Measurements from ENCODE around the gene CENPP. TPM values are rescaled to one million over a fixed set of nuclear protein-coding genes. Genes with fewer than 3 reads are reported as not detected.

The CENPP gene
- total RNA-seq, 8 experiments from 2014 or later: 1.7 to 22.3 (median 5.0) TPM

- no peak for ATAC-seq (replicated peaks in 6 of 8)
- no peak overlapping the region for H3K4me3 ChIP-seq
- no peaks in the 10 kb centered on the region for H3K4me1 ChIP-seq (replicated peaks in 1 of 2)
- WGBS, 10 experiments: 100% methylated on average over 1 to 3 of the region's 8 CpGs; no CpG with 5 or more reads in 6 of the 10 experiments
- in situ Hi-C loops (cut with MboI; ENCODE audit: low pct_unique_long_range_greater_than_20kb in 2 of 9, low sequenced_read_pairs in 9 of 9, unreplicated experiment in 9 of 9): loop anchor here in 5 of 9 experiments (25.0 kb wide), 4 partner anchors 305 to 505 kb away; partner anchors contain the start of genes CENPP (in 1 of the 5), IARS1 (in 1 of the 5) and NOL8 (in 1 of the 5)
- H3K27ac ChIP-seq: no peak overlapping the region
Observed at GRCh38 chr9:92642041-92642451, 316.3 kb downstream of the CENPP start.

- Histone ChIP-seq H3K27ac (no peak overlapping the region), H3K4me1 (replicated peaks in 1 of 2) (no peaks in the 10 kb centered on the region), H3K4me3 (no peak overlapping the region)
- in situ Hi-C loops (cut with MboI; ENCODE audit: low pct_unique_long_range_greater_than_20kb in 2 of 9, low sequenced_read_pairs in 9 of 9, unreplicated experiment in 9 of 9): loop anchor here in 5 of 9 experiments (25.0 kb wide), 4 partner anchors 305 to 505 kb away; partner anchors contain the start of genes CENPP (in 1 of the 5), IARS1 (in 1 of the 5) and NOL8 (in 1 of the 5)
- no peak for ATAC-seq (replicated peaks in 6 of 8)
- WGBS, 10 experiments: 95 to 100% (median 100%) methylated on average over 1 to 4 of the region's 7 CpGs; no CpG with 5 or more reads in 5 of the 10 experiments
Observed at GRCh38 chr9:92642564-92642963, 316.8 kb downstream of the CENPP start.

GRCh38 chr9:92644278-92644677 lies 318.5 kb downstream of the CENPP start:
- no peak overlapping the region for H3K27ac ChIP-seq
- in situ Hi-C loops (cut with MboI; ENCODE audit: low pct_unique_long_range_greater_than_20kb in 2 of 9, low sequenced_read_pairs in 9 of 9, unreplicated experiment in 9 of 9): loop anchor here in 5 of 9 experiments (25.0 kb wide), 4 partner anchors 307 to 507 kb away; partner anchors contain the start of genes CENPP (in 1 of the 5), IARS1 (in 1 of the 5) and NOL8 (in 1 of the 5)
- no peak for ATAC-seq (replicated peaks in 6 of 8)

GRCh38 chr9:92645041-92645440 lies 319.3 kb downstream of the CENPP start:
- no peak for ATAC-seq (replicated peaks in 6 of 8)
- in situ Hi-C loops (cut with MboI; ENCODE audit: low pct_unique_long_range_greater_than_20kb in 2 of 9, low sequenced_read_pairs in 9 of 9, unreplicated experiment in 9 of 9): loop anchor here in 5 of 9 experiments (25.0 kb wide), 4 partner anchors 308 to 508 kb away; partner anchors contain the start of genes CENPP (in 1 of the 5), IARS1 (in 1 of the 5) and NOL8 (in 1 of the 5)
- Histone ChIP-seq H3K4me3 (no peak overlapping the region), H3K27ac (no peak overlapping the region), H3K4me1 (replicated peaks in 1 of 2) (no peaks in the 10 kb centered on the region)
- 91 to 100% (median 100%) methylated on average over 1 to 4 of the region's 4 CpGs; no CpG with 5 or more reads in 1 of the 10 experiments for WGBS, 10 experiments

More at GRCh38 chr9:92644278-92644677, 318.5 kb downstream of the CENPP start:
- 65 to 100% (median 87%) methylated on average over 1 to 7 of the region's 7 CpGs; no CpG with 5 or more reads in 2 of the 10 experiments for WGBS, 10 experiments
- no peak overlapping the region for H3K4me3 ChIP-seq
- no peaks in the 10 kb centered on the region for H3K4me1 ChIP-seq (replicated peaks in 1 of 2)

- no peak overlapping the region for H3K4me3 ChIP-seq
- 83 to 100% (median 92%) methylated on average over 3 to 10 of the region's 11 CpGs; no CpG with 5 or more reads in 2 of the 10 experiments for WGBS, 10 experiments
- no peak for ATAC-seq (replicated peaks in 6 of 8)
- in situ Hi-C loops (cut with MboI; ENCODE audit: low pct_unique_long_range_greater_than_20kb in 2 of 9, low sequenced_read_pairs in 9 of 9, unreplicated experiment in 9 of 9): loop anchor here in 5 of 9 experiments (25.0 kb wide), 4 partner anchors 311 to 511 kb away; partner anchors contain the start of genes CENPP (in 1 of the 5), IARS1 (in 1 of the 5) and NOL8 (in 1 of the 5)
- H3K27ac ChIP-seq: no peak overlapping the region
- H3K4me1 ChIP-seq (replicated peaks in 1 of 2): no peaks in the 10 kb centered on the region
Observed at GRCh38 chr9:92647671-92648473, 322.1 kb downstream of the CENPP start.

- in situ Hi-C loops (cut with MboI; ENCODE audit: low pct_unique_long_range_greater_than_20kb in 2 of 9, low sequenced_read_pairs in 9 of 9, unreplicated experiment in 9 of 9): loop anchor here in 5 of 9 experiments (25.0 kb wide), 4 partner anchors 311 to 511 kb away; partner anchors contain the start of genes CENPP (in 1 of the 5), IARS1 (in 1 of the 5) and NOL8 (in 1 of the 5)
- ATAC-seq (replicated peaks in 6 of 8): no peak
- no peak overlapping the region for H3K4me3 ChIP-seq
- WGBS, 10 experiments: 67 to 100% (median 80%) methylated on average over 1 to 4 of the region's 6 CpGs; no CpG with 5 or more reads in 5 of the 10 experiments
- no peaks in the 10 kb centered on the region for H3K4me1 ChIP-seq (replicated peaks in 1 of 2)
- H3K27ac ChIP-seq: no peak overlapping the region
Observed at GRCh38 chr9:92648474-92648971, 322.8 kb downstream of the CENPP start.

GRCh38 chr9:92649007-92649406 lies 323.3 kb downstream of the CENPP start:
- no peak for ATAC-seq (replicated peaks in 6 of 8)
- in situ Hi-C loops (cut with MboI; ENCODE audit: low pct_unique_long_range_greater_than_20kb in 2 of 9, low sequenced_read_pairs in 9 of 9, unreplicated experiment in 9 of 9): loop anchor here in 5 of 9 experiments (25.0 kb wide), 4 partner anchors 312 to 512 kb away; partner anchors contain the start of genes CENPP (in 1 of the 5), IARS1 (in 1 of the 5) and NOL8 (in 1 of the 5)
- no peak overlapping the region for H3K4me3 ChIP-seq
- H3K27ac ChIP-seq: no peak overlapping the region
- no peaks in the 10 kb centered on the region for H3K4me1 ChIP-seq (replicated peaks in 1 of 2)
- 94 to 100% (median 100%) methylated on average over 1 to 3 of the region's 5 CpGs; no CpG with 5 or more reads in 6 of the 10 experiments for WGBS, 10 experiments

- WGBS, 10 experiments: 96 to 100% (median 100%) methylated on average over 1 to 6 of the region's 6 CpGs; no CpG with 5 or more reads in 3 of the 10 experiments
- ATAC-seq (replicated peaks in 6 of 8): no peak
- in situ Hi-C loops (cut with MboI; ENCODE audit: low pct_unique_long_range_greater_than_20kb in 2 of 9, low sequenced_read_pairs in 9 of 9, unreplicated experiment in 9 of 9): no loop called here
- H3K4me3 ChIP-seq: no peak overlapping the region
- H3K4me1 ChIP-seq (replicated peaks in 1 of 2): no peaks in the 10 kb centered on the region
- H3K27ac ChIP-seq: no peak overlapping the region
Observed at GRCh38 chr9:92650296-92650695, 324.5 kb downstream of the CENPP start.

GRCh38 chr9:92650839-92651621 lies 325.3 kb downstream of the CENPP start:
- in situ Hi-C loops (cut with MboI; ENCODE audit: low pct_unique_long_range_greater_than_20kb in 2 of 9, low sequenced_read_pairs in 9 of 9, unreplicated experiment in 9 of 9): no loop called here
- H3K4me3 ChIP-seq: no peak overlapping the region
- 10 to 100% (median 93%) methylated on average over 1 to 6 of the region's 10 CpGs; no CpG with 5 or more reads in 2 of the 10 experiments for WGBS, 10 experiments
- no peak overlapping the region for H3K27ac ChIP-seq
- ATAC-seq (replicated peaks in 6 of 8): peak in 2 of 8 experiments; percentile 4 to 11
- H3K4me1 ChIP-seq (replicated peaks in 1 of 2): no peaks in the 10 kb centered on the region

GRCh38 chr9:92652461-92652860 lies 326.7 kb downstream of the CENPP start:
- in situ Hi-C loops (cut with MboI; ENCODE audit: low pct_unique_long_range_greater_than_20kb in 2 of 9, low sequenced_read_pairs in 9 of 9, unreplicated experiment in 9 of 9): no loop called here
- ATAC-seq (replicated peaks in 6 of 8): no peak
- H3K4me1 ChIP-seq (replicated peaks in 1 of 2): no peaks in the 10 kb centered on the region
- no peak overlapping the region for H3K27ac ChIP-seq
- H3K4me3 ChIP-seq: no peak overlapping the region
- WGBS, 10 experiments: 58 to 100% (median 87%) methylated on average over 1 of the region's 1 CpG; no CpG with 5 or more reads in 4 of the 10 experiments

- H3K4me3 ChIP-seq: no peak overlapping the region
- in situ Hi-C loops (cut with MboI; ENCODE audit: low pct_unique_long_range_greater_than_20kb in 2 of 9, low sequenced_read_pairs in 9 of 9, unreplicated experiment in 9 of 9): no loop called here
- peaks cover 0 to 8% of the 10 kb centered on the region in 2 donors for H3K4me1 ChIP-seq (replicated peaks in 1 of 2)
- H3K27ac ChIP-seq: no peak overlapping the region
- peak in 3 of 8 experiments; percentile 64 to 89 (median 74) for ATAC-seq (replicated peaks in 6 of 8)
- WGBS, 10 experiments: 0 to 99% (median 93%) methylated on average over 1 to 10 of the region's 19 CpGs; no CpG with 5 or more reads in 6 of the 10 experiments
Observed at GRCh38 chr9:92654481-92655301, 328.9 kb downstream of the CENPP start.
